ENCODE measurements around the gene PRRT2.

DNA sequence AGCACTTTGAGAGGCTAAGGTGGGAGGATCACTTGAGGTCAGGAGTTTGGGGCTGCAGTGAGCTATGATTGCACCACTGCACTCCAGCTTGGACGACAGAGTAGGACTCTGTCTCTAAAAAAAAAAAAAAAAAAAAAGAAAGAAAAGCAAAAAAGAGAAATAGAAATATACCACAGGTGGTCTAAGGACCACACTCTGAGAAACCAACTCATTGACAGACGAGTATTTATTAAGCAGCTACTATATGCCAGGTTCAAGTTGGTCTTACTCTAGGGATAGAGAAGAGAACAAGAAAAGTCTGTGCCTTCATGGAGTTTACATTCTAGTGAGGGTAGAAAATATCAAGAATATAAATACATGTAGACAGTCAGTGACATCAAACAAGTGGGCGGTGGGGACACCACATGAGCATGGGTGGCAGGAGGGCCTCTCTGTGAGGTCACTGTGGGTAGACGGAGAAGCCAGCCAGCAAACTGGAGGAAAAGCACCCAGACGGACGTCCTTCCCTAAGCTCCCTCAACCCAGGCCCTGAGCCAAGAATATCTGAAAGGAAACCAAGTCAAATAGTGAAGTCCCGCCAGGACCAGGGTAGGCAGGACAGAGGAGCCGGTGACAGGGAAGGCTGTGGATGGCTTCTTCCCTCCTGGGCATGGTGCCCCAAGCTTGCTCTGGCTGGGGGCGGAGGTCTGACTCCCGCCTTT, 46.3 kb downstream of the PRRT2 start:
- TF ChIP-seq, protein P1, sequence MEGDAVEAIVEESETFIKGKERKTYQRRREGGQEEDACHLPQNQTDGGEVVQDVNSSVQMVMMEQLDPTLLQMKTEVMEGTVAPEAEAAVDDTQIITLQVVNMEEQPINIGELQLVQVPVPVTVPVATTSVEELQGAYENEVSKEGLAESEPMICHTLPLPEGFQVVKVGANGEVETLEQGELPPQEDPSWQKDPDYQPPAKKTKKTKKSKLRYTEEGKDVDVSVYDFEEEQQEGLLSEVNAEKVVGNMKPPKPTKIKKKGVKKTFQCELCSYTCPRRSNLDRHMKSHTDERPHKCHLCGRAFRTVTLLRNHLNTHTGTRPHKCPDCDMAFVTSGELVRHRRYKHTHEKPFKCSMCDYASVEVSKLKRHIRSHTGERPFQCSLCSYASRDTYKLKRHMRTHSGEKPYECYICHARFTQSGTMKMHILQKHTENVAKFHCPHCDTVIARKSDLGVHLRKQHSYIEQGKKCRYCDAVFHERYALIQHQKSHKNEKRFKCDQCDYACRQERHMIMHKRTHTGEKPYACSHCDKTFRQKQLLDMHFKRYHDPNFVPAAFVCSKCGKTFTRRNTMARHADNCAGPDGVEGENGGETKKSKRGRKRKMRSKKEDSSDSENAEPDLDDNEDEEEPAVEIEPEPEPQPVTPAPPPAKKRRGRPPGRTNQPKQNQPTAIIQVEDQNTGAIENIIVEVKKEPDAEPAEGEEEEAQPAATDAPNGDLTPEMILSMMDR (IDR thresholded peaks at IDR 0.05), result no peak
- TF ChIP-seq POLR2A (IDR thresholded peaks at IDR 0.05), result no peak
